Measurements from ENCODE around the gene FUBP3. TPM values are rescaled to one million over a fixed set of nuclear protein-coding genes. Genes with fewer than 3 reads are reported as not detected.
A peak's percentile ranks its signal among the peaks of the same experiment; 100 is the strongest.

Gene FUBP3
- total and polyA plus RNA-seq, 4 donors, result 47.6 to 102 (median 72.4) TPM

DNA sequence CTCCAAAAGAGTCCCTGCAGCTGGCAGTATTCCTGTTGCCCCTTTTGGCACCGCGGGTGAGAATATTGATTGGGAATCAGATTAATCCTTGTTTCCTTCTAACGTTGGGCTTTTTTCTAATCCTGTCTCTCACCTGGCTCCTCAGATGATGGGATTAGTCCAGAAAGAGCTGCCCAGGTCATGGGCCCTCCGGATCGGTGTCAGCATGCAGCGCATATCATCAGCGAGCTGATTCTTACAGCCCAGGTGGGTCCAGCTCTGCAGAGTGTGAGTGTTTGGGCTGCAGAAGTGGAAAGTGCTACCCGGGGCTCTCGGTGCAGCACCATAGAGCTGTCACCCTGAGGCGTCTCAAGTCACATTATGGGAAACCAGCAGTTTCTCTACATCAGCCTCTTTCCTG is 44.1 kb downstream of the FUBP3 start:
- Histone ChIP-seq H3K27ac (ENCODE audit: low read depth, low read length) (no peak overlapping the region), H3K4me1 (ENCODE audit: control insufficient read depth, insufficient read depth, low read length) (peaks cover 16% of the 10 kb centered on the region), H3K4me3 (ENCODE audit: low read depth, low read length) (no peak overlapping the region), H3K36me3 (ENCODE audit: control insufficient read depth, insufficient read depth, low read length) (peaks cover 81% of the 10 kb centered on the region), H3K9me3 (ENCODE audit: control insufficient read depth, insufficient read depth, low read length) (no peaks in the 10 kb centered on the region), H3K27me3 (ENCODE audit: control insufficient read depth, insufficient read depth, low read length) (no peaks in the 10 kb centered on the region)
- no peak for DNase-seq (ENCODE audit: low read depth in 4 of 6, low spot score in 6 of 6)
- 92% methylated on average over 10 of the region's 10 CpGs for WGBS (ENCODE audit: insufficient coverage)

DNA sequence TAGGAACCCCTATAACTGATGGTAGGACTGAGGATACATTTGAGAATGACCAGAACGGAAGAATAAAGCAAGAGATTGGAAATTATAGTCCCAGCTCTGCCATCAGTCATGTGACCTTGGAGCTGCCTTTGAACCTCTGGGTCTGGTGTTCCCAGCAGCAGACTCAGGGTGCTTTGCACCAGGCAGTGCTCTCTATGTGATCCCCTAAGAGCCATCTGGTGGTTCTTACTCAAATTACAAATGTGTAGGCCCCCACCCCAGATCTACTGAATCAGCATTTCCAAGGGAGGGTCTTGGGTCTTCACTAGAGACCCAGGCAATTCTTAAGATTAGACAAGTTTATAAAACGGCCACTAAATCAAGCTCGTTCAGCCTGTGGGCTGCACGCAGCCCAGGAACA is 44.8 kb downstream of the FUBP3 start:
- H3K4me1 ChIP-seq (ENCODE audit: control insufficient read depth, insufficient read depth, low read length), result peaks cover 21% of the 10 kb centered on the region
- peaks cover 78% of the 10 kb centered on the region for H3K36me3 ChIP-seq (ENCODE audit: control insufficient read depth, insufficient read depth, low read length)
- WGBS (ENCODE audit: insufficient coverage), result 90% methylated on average over 2 of the region's 4 CpGs
- H3K9me3 ChIP-seq (ENCODE audit: control insufficient read depth, insufficient read depth, low read length), result no peaks in the 10 kb centered on the region
- H3K27me3 ChIP-seq (ENCODE audit: control insufficient read depth, insufficient read depth, low read length), result no peaks in the 10 kb centered on the region
- peak in 1 of 6 donors; percentile 6 for DNase-seq (ENCODE audit: low read depth in 4 of 6, low spot score in 6 of 6)
- H3K4me3 ChIP-seq (ENCODE audit: low read depth, low read length), result no peak overlapping the region
- no peak overlapping the region for H3K27ac ChIP-seq (ENCODE audit: low read depth, low read length)

DNA sequence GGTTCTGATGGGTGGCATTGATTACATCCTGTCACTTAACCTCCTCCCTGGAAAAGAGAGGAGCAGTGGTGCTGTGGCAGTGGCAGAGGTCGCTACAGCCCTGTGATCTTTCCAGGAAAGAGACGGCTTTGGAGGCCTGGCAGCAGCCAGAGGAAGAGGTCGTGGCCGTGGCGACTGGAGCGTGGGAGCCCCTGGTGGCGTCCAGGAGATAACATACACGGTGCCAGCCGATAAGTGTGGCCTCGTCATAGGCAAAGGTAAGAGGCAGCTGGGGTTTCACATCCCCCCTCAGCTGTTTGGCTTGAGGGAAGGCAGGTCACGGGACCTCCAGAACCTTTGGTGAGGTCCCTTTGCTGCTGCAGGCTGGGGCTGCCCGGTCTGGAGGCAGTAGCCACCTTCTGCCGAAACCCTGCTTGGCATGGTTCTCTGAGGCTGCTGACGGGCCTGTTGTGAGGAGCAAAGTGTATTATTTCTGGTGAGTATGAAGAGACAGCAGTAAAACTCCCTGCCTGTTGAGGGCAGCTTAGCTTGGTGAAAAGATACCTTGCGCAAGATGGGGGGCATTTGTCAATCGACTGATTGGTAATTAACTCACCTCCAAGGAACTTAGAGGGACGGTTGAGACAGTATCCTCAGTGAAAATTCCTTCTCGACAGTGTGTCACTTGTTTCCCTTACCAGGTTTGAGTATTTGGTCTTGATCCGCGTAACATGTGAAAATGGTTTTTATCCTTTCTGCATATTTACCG is 47.0 kb downstream of the FUBP3 start:
- no peaks in the 10 kb centered on the region for H3K27me3 ChIP-seq (ENCODE audit: control insufficient read depth, insufficient read depth, low read length)
- DNase-seq (ENCODE audit: low read depth in 4 of 6, low spot score in 6 of 6), result no peak
- peaks cover 41% of the 10 kb centered on the region for H3K4me1 ChIP-seq (ENCODE audit: control insufficient read depth, insufficient read depth, low read length)
- no peak overlapping the region for H3K27ac ChIP-seq (ENCODE audit: low read depth, low read length)
- H3K9me3 ChIP-seq (ENCODE audit: control insufficient read depth, insufficient read depth, low read length), result no peaks in the 10 kb centered on the region
- H3K4me3 ChIP-seq (ENCODE audit: low read depth, low read length), result no peak overlapping the region
- WGBS (ENCODE audit: insufficient coverage), result 87% methylated on average over 15 of the region's 21 CpGs
- H3K36me3 ChIP-seq (ENCODE audit: control insufficient read depth, insufficient read depth, low read length), result peaks cover 81% of the 10 kb centered on the region

DNA sequence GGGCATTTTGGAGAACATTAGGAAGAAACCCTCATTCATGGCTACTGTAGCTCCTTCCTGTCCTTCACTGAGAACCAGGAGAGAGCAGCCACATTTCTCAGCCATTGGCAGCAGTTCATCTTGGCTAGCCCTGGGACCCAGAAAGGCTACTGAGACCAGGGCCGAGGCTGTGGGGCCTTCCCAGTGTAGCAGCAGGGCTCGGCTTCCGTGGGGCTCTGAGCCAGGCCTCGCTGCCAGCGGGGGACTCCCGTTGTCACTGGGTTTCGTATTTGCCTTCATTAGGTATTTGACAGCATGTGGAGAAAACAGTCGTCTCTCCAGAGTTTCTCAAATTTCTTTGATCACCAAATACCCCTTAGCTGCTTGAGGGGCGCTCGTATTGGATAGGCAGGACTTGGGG is 47.7 kb downstream of the FUBP3 start:
- WGBS (ENCODE audit: insufficient coverage), result 60% methylated on average over 3 of the region's 10 CpGs
- peaks cover 81% of the 10 kb centered on the region for H3K36me3 ChIP-seq (ENCODE audit: control insufficient read depth, insufficient read depth, low read length)
- H3K27me3 ChIP-seq (ENCODE audit: control insufficient read depth, insufficient read depth, low read length), result no peaks in the 10 kb centered on the region
- H3K4me1 ChIP-seq (ENCODE audit: control insufficient read depth, insufficient read depth, low read length), result peaks cover 44% of the 10 kb centered on the region
- no peak overlapping the region for H3K4me3 ChIP-seq (ENCODE audit: low read depth, low read length)
- peak in 1 of 6 donors; percentile 28 for DNase-seq (ENCODE audit: low read depth in 4 of 6, low spot score in 6 of 6)
- no peaks in the 10 kb centered on the region for H3K9me3 ChIP-seq (ENCODE audit: control insufficient read depth, insufficient read depth, low read length)
- H3K27ac ChIP-seq (ENCODE audit: low read depth, low read length), result no peak overlapping the region

DNA sequence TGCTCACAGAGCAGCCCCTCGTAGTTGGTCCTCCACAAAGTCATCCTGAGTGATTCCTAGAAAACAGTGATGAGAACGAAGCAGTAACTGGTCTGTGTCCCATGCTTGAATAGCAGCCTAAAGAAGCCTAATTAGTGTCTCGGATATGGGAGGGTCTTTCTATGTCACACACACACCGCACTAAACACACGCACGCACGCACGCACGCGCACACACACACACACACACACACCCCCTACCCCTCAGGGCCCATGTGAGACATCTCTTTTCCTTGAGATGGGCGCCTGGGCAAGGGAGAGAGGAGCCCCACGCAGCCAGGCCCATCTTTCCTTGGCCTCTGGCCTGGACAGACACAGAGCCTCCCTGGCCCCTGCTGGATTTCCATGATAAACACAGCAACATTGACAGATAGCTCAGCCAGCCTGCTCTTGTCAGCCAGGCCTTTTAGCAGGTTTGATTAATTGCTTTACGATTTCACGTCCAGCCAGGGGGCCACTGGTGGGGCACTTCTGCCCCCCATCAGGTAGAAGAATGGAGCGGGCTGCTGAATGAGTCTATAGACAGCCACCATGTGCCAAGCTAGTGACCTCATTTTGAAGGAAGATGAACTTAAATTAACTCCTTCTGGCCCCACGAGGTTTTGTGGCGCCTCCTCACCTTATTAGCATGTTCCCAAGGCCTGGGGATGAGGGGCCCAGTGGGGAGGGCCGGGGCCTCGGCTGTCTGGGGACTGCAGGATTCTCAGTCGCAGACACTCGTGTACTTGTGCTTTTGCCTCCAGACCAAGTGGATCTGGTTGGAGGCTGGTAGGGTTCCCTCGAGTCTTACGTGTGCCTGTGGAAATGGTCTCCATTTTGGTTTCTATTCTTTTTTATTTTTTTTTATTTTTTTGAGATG is 48.8 kb downstream of the FUBP3 start:
- peak in 2 of 6 donors; percentile 52 to 63 for DNase-seq (ENCODE audit: low read depth in 4 of 6, low spot score in 6 of 6)
- H3K4me1 ChIP-seq (ENCODE audit: control insufficient read depth, insufficient read depth, low read length), result peaks cover 44% of the 10 kb centered on the region
- no peaks in the 10 kb centered on the region for H3K9me3 ChIP-seq (ENCODE audit: control insufficient read depth, insufficient read depth, low read length)
- H3K36me3 ChIP-seq (ENCODE audit: control insufficient read depth, insufficient read depth, low read length), result peaks cover 87% of the 10 kb centered on the region
- no peak overlapping the region for H3K27ac ChIP-seq (ENCODE audit: low read depth, low read length)
- no peak overlapping the region for H3K4me3 ChIP-seq (ENCODE audit: low read depth, low read length)
- WGBS (ENCODE audit: insufficient coverage), result 43% methylated on average over 16 of the region's 23 CpGs
- H3K27me3 ChIP-seq (ENCODE audit: control insufficient read depth, insufficient read depth, low read length), result no peaks in the 10 kb centered on the region

DNA sequence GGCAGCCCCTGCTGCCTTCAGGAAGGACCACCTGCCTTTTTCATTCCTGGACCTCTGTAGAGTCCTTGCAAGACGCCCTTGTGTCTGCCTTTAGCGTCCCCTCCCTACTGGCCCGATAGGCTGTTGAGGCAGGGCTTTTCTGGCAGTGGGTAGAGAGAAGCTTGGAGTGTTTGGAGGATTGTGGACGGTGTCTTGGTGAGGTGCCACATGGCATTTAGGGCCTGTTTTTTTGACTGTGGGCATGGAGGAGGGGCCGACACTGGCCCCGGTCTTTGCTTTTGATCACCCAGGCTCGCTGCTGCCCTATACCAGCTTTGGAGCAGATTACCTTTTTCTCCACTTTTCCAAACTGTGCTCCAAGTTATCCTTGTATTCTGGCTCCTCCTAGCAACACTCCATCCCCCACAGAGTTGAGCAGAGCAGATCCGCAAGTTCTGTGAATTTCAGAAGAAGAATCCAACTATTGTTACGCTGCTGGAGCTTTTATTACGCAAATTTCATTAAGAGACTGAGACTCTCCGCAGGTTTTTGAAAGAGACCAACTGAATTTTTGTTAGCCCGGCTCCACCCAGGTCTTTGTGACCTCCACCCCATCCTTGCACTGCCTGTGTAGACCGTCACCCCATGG is 50.2 kb downstream of the FUBP3 start:
- DNase-seq (ENCODE audit: low read depth in 4 of 6, low spot score in 6 of 6), result peak in 1 of 6 donors; percentile 68
- 67% methylated on average over 13 of the region's 13 CpGs for WGBS (ENCODE audit: insufficient coverage)
- peaks cover 90% of the 10 kb centered on the region for H3K36me3 ChIP-seq (ENCODE audit: control insufficient read depth, insufficient read depth, low read length)
- no peak overlapping the region for H3K4me3 ChIP-seq (ENCODE audit: low read depth, low read length)
- no peak overlapping the region for H3K27ac ChIP-seq (ENCODE audit: low read depth, low read length)
- no peaks in the 10 kb centered on the region for H3K9me3 ChIP-seq (ENCODE audit: control insufficient read depth, insufficient read depth, low read length)
- peaks cover 44% of the 10 kb centered on the region for H3K4me1 ChIP-seq (ENCODE audit: control insufficient read depth, insufficient read depth, low read length)
- no peaks in the 10 kb centered on the region for H3K27me3 ChIP-seq (ENCODE audit: control insufficient read depth, insufficient read depth, low read length)

DNA sequence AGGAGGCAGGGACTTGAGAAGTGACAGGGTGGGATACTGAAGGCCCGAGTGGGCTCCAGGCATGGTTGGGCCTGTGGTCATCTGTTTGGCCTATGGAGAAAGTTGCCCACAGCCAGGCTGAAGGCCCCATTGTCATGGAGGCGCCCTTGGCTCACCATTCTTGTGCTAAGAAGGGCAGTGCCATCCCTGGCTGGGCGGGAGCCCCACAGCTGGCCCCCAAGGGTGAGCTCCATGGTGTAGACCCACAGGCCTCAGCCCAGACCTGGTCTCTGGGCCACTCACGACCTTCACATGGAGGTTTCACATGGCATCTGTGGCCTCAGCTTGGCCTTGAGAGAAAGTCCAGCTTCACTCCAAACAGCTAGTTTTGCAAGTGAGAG is 50.7 kb downstream of the FUBP3 start:
- no peaks in the 10 kb centered on the region for H3K27me3 ChIP-seq (ENCODE audit: control insufficient read depth, insufficient read depth, low read length)
- WGBS (ENCODE audit: insufficient coverage), result 92% methylated on average over 4 of the region's 4 CpGs
- peaks cover 90% of the 10 kb centered on the region for H3K36me3 ChIP-seq (ENCODE audit: control insufficient read depth, insufficient read depth, low read length)
- peaks cover 44% of the 10 kb centered on the region for H3K4me1 ChIP-seq (ENCODE audit: control insufficient read depth, insufficient read depth, low read length)
- H3K27ac ChIP-seq (ENCODE audit: low read depth, low read length), result no peak overlapping the region
- H3K9me3 ChIP-seq (ENCODE audit: control insufficient read depth, insufficient read depth, low read length), result no peaks in the 10 kb centered on the region
- DNase-seq (ENCODE audit: low read depth in 4 of 6, low spot score in 6 of 6), result no peak
- H3K4me3 ChIP-seq (ENCODE audit: low read depth, low read length), result no peak overlapping the region

DNA sequence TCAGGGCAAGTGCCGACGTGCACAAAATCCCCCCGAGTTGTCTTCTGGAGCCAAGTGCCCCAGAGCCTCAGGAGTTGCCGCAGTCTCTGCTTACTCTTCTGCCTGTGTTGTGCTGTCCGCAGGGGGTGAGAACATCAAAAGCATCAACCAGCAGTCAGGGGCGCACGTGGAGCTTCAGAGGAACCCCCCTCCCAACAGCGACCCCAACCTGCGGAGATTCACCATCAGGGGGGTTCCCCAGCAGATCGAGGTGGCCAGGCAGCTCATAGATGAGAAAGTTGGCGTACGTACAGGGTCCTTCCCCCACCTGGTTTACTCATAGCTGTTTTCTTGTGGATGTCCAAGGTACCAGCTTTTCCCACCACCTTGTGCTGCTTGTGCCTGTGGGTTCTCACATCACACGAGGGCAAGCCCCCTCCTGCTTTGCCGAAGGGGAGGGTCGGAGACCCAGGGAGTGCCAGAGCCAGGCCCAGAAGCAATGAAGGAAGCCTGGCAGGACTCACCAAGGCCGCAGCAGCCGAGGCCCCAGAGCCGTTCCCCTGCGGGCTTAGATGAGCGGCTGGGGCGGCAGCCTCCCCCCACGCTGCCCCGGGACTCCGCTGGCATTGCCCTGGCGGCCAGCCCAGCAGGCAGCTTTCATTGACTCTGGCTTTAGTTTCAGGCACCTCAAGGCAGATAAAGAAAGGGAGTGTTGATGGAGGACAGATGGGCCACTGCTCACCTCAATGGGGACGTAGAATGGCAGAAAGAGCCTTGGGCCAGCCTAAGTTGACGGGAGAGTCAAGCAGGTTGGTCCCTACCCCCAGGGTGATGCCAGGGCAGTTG is 51.3 kb downstream of the FUBP3 start:
- Histone ChIP-seq H3K27me3 (ENCODE audit: control insufficient read depth, insufficient read depth, low read length) (no peaks in the 10 kb centered on the region), H3K27ac (ENCODE audit: low read depth, low read length) (no peak overlapping the region), H3K4me1 (ENCODE audit: control insufficient read depth, insufficient read depth, low read length) (peaks cover 44% of the 10 kb centered on the region), H3K9me3 (ENCODE audit: control insufficient read depth, insufficient read depth, low read length) (no peaks in the 10 kb centered on the region), H3K36me3 (ENCODE audit: control insufficient read depth, insufficient read depth, low read length) (peaks cover 93% of the 10 kb centered on the region), H3K4me3 (ENCODE audit: low read depth, low read length) (no peak overlapping the region)
- DNase-seq (ENCODE audit: low read depth in 4 of 6, low spot score in 6 of 6), result peak in 1 of 6 donors; percentile 9
- 75% methylated on average over 26 of the region's 27 CpGs for WGBS (ENCODE audit: insufficient coverage)

All from spinal cord (tissue), 10 donors.